Gastrocnemius medialis (tissue), 4 donors: ENCODE measurements around the gene PTPRM. TPM values are rescaled to one million over a fixed set of nuclear protein-coding genes. Genes with fewer than 3 reads are reported as not detected.

Experiments used
- ATAC-seq, 2 donors: fragments of 150-250 bp; one replicate each; pipeline ENCODE4 v1.9.1; 2016
- DNase-seq, 2 donors: peaks; one replicate each; pipeline ENCODE4 v3.0.0-alpha.2; 2019
- H3K27ac ChIP-seq, 4 donors: fragments of 200-600 bp; sonication (generic); 1 replicate in 1 of 4; 2 replicates in 3 of 4; pipeline ENCODE4 v1.5.1; 2016 to 2018; ENCODE audit warnings: mild to moderate bottlenecking in 2 of 4, moderate library complexity in 1 of 4
- H3K27me3 ChIP-seq, 3 donors: fragments of 200-600 bp; sonication (generic) in 2 of 3; 1 replicate in 1 of 3; 2 replicates in 2 of 3; pipeline versions ENCODE4 v1.5.1 to v1.6.0; 2016 to 2019; ENCODE audit warnings: mild to moderate bottlenecking in 1 of 3, moderate library complexity in 1 of 3
- H3K36me3 ChIP-seq, 2 donors: fragments of 200-600 bp; sonication (generic) in 1 of 2; one replicate each; pipeline ENCODE4 v1.5.1; 2017 to 2018
- H3K4me1 ChIP-seq, 2 donors: fragments of 200-600 bp; sonication (generic) in 1 of 2; one replicate each; pipeline ENCODE4 v1.5.1; 2016 to 2017; ENCODE audit warnings: mild to moderate bottlenecking in 2 of 2
- H3K4me3 ChIP-seq, 4 donors: fragments of 200-600 bp; sonication (generic) in 3 of 4; 1 replicate in 1 of 4; 2 replicates in 3 of 4; pipeline ENCODE4 v1.5.1; 2016 to 2019; ENCODE audit warnings: mild to moderate bottlenecking in 2 of 4
- H3K9me3 ChIP-seq, 3 donors: fragments of 200-600 bp; sonication (generic) in 2 of 3; 1 replicate in 1 of 3; 2 replicates in 2 of 3; pipeline ENCODE4 v1.5.1; 2016 to 2019
- POLR2A ChIP-seq, 2 donors: fragments of 450-650 bp; IDR thresholded peaks; one replicate each; pipeline ENCODE4 v1.6.1; 2017; ENCODE audit warnings: antibody characterized with exemption in 2 of 2, mild to moderate bottlenecking in 2 of 2, moderate library complexity in 2 of 2
- in situ Hi-C, 4 donors: fragments of 200-750 bp; cut with MboI; loops; one replicate each; pipeline versions ENCODE4 v1.15.0 to v1.8.0; 2017; ENCODE audit warnings: low sequenced_read_pairs in 4 of 4
- intact Hi-C: fragments of 100-400 bp; cut with DNase I; formaldehyde crosslinking; loops from one replicate; pipeline ENCODE4 v1.15.1; 2023; ENCODE audit warnings: low total_unique reads
- total RNA-seq, 4 donors: library from RNA; depleted of rRNA; stranded (reverse); fragments of >200 nt; gene quantifications; one replicate each; pipeline versions ENCODE4 v1.1.0 to v1.2.3, GENCODE V29; 2016
- TF ChIP-seq, protein P1 (sequence below), 5 experiments: fragments of 450-650 bp in 3 of 5; fragments of 200-600 bp in 2 of 5; sonication (generic) in 2 of 5; IDR thresholded peaks in 4 of 5; conservative IDR thresholded peaks in 1 of 5; 1 replicate in 4 of 5; 2 replicates in 1 of 5; pipeline ENCODE4 v1.5.1; 2016 to 2019; ENCODE audit warnings: antibody characterized with exemption in 5 of 5, mild to moderate bottlenecking in 3 of 5, moderate library complexity in 3 of 5

Gene PTPRM
- total RNA-seq, 4 donors from 2014 or later = 52.6 to 79.3 (median 63.8) TPM

- Histone ChIP-seq H3K27ac (no peak overlapping the region), H3K4me3 (no peak overlapping the region), H3K36me3 (no peaks in the 10 kb centered on the region), H3K4me1 (peaks cover 28 to 50% of the 10 kb centered on the region in 2 donors), H3K9me3 (no peaks in the 10 kb centered on the region), H3K27me3 (no peaks in the 10 kb centered on the region)
- intact Hi-C loops (no loop called here), in situ Hi-C loops (no loop called here)
- no peak for TF ChIP-seq POLR2A (IDR thresholded peaks at IDR 0.05)
- TF ChIP-seq, protein P1, sequence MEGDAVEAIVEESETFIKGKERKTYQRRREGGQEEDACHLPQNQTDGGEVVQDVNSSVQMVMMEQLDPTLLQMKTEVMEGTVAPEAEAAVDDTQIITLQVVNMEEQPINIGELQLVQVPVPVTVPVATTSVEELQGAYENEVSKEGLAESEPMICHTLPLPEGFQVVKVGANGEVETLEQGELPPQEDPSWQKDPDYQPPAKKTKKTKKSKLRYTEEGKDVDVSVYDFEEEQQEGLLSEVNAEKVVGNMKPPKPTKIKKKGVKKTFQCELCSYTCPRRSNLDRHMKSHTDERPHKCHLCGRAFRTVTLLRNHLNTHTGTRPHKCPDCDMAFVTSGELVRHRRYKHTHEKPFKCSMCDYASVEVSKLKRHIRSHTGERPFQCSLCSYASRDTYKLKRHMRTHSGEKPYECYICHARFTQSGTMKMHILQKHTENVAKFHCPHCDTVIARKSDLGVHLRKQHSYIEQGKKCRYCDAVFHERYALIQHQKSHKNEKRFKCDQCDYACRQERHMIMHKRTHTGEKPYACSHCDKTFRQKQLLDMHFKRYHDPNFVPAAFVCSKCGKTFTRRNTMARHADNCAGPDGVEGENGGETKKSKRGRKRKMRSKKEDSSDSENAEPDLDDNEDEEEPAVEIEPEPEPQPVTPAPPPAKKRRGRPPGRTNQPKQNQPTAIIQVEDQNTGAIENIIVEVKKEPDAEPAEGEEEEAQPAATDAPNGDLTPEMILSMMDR (IDR thresholded peaks at IDR 0.05 in 4 of 5, conservative IDR thresholded peaks at IDR 0.05 in 1 of 5) = no peak
- DNase-seq (no peak), ATAC-seq (no peak)
Measured at GRCh38 chr18:7856116-7856515, 289.0 kb downstream of the PTPRM start.

DNA sequence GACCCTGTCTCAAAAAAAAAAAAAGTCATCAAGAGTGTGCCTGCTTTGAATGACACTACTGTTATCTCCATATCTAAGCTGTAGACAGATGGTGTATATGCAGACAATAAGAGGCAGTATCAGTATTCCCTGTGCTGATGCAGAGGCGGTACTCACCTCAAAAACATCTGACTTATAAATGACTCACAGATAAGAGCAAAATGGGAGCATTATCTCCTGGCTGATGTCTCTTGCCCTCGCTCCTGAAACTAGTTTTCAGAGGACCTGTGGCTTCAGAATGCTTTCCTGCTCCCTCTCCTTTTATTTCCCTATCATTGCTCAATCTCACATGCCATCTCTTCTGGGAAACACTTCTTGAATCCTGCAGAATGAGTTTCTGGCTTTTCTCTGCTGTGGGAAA is 289.6 kb downstream of the PTPRM start:
- Histone ChIP-seq H3K4me3 (no peak overlapping the region), H3K27me3 (no peaks in the 10 kb centered on the region), H3K4me1 (peaks cover 28 to 50% of the 10 kb centered on the region in 2 donors), H3K27ac (no peak overlapping the region), H3K36me3 (no peaks in the 10 kb centered on the region), H3K9me3 (no peaks in the 10 kb centered on the region)
- no peak for TF ChIP-seq POLR2A (IDR thresholded peaks at IDR 0.05)
- TF ChIP-seq, protein P1 (IDR thresholded peaks at IDR 0.05 in 4 of 5, conservative IDR thresholded peaks at IDR 0.05 in 1 of 5) = no peak
- in situ Hi-C loops (no loop called here), intact Hi-C loops (no loop called here)
- no peak for ATAC-seq
- DNase-seq = no peak

GRCh38 chr18:7857562-7857961 is 290.4 kb downstream of the PTPRM start:
- in situ Hi-C loops (no loop called here), intact Hi-C loops (no loop called here)
- H3K36me3 ChIP-seq = no peaks in the 10 kb centered on the region
- no peaks in the 10 kb centered on the region for H3K9me3 ChIP-seq
- ATAC-seq = no peak
- no peaks in the 10 kb centered on the region for H3K27me3 ChIP-seq
- no peak for TF ChIP-seq POLR2A (IDR thresholded peaks at IDR 0.05)
- TF ChIP-seq, protein P1 (IDR thresholded peaks at IDR 0.05 in 4 of 5, conservative IDR thresholded peaks at IDR 0.05 in 1 of 5) = no peak
- peaks cover 28 to 50% of the 10 kb centered on the region in 2 donors for H3K4me1 ChIP-seq
- no peak overlapping the region for H3K27ac ChIP-seq
- no peak for DNase-seq
- H3K4me3 ChIP-seq = no peak overlapping the region

GRCh38 chr18:7859122-7859521 is 292.0 kb downstream of the PTPRM start:
- no peaks in the 10 kb centered on the region for H3K36me3 ChIP-seq
- no peak for TF ChIP-seq POLR2A (IDR thresholded peaks at IDR 0.05)
- TF ChIP-seq, protein P1 (IDR thresholded peaks at IDR 0.05 in 4 of 5, conservative IDR thresholded peaks at IDR 0.05 in 1 of 5) = no peak
- peaks cover 22 to 39% of the 10 kb centered on the region in 2 donors for H3K4me1 ChIP-seq
- H3K27me3 ChIP-seq = no peaks in the 10 kb centered on the region
- in situ Hi-C loops = no loop called here
- intact Hi-C loops = no loop called here
- H3K4me3 ChIP-seq = no peak overlapping the region
- no peak overlapping the region for H3K27ac ChIP-seq
- H3K9me3 ChIP-seq = no peaks in the 10 kb centered on the region
- ATAC-seq = no peak
- no peak for DNase-seq

DNA sequence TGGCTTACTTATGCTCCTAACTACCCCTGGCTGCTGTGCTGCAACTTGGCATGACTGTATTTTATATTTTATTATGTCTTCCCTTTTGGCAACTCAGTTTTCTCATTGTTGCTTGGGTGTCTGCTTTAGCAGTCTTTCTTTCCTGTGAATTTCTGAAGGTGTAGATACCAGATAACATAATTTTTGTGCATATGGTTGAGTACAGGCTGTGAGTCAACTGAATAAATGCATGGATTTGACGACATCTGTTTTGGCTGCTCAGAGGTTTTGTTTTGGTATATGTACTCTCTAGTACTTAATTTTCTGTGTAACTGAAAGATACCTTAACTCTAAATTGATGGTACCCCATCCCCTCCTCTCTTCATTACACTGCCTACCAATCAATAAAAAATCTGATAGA is 303.1 kb downstream of the PTPRM start:
- intact Hi-C loops = loop anchor here (2.0 to 10.0 kb wide), 5 partner anchors 57 to 303 kb away; partner anchors contain the start of gene PTPRM
- Histone ChIP-seq H3K4me3 (no peak overlapping the region), H3K27ac (peak overlapping the region; percentile 64 to 85 (median 69)), H3K36me3 (no peaks in the 10 kb centered on the region), H3K4me1 (peaks cover 32 to 34% of the 10 kb centered on the region in 2 donors), H3K9me3 (peaks cover 0 to 5% (median 0%) of the 10 kb centered on the region in 3 donors), H3K27me3 (no peaks in the 10 kb centered on the region)
- DNase-seq = no peak
- TF ChIP-seq, protein P1 (IDR thresholded peaks at IDR 0.05 in 4 of 5, conservative IDR thresholded peaks at IDR 0.05 in 1 of 5) = no peak
- TF ChIP-seq POLR2A (IDR thresholded peaks at IDR 0.05) = no peak
- no peak for ATAC-seq
- in situ Hi-C loops = no loop called here
